SK-N-SH treated with all-trans-retinoic acid at 6 μM for 48 hours (cell line): ENCODE results near the gene PDE3A.

Experiments used
- ATAC-seq: fragments of 200-7000 bp; cut with Tn5 transposase; 3 replicates; pipeline ENCODE4 v1.9.1; 2020; ENCODE audit warnings: mild to moderate bottlenecking, moderate library complexity
- ARNTL ChIP-seq: fragments of 450-650 bp; formaldehyde crosslinking; IDR thresholded peaks from 2 replicates; pipeline ENCODE4 v1.5.0; 2020; ENCODE audit warnings: low read depth, mild to moderate bottlenecking, moderate library complexity, borderline replicate concordance
- BACH2 ChIP-seq: fragments of 250-450 bp; sonication (Bioruptor Pico); IDR thresholded peaks from 2 replicates; pipeline ENCODE4 v1.9.0; 2021; ENCODE audit warnings: mild to moderate bottlenecking, borderline replicate concordance
- CREB5 ChIP-seq: fragments of 250-450 bp; sonication (Bioruptor Pico); IDR thresholded peaks from 2 replicates; pipeline ENCODE4 v1.5.1; 2020; ENCODE audit warnings: low read depth, mild to moderate bottlenecking, moderate library complexity
- CSDC2 ChIP-seq: fragments of 250-450 bp; sonication (Bioruptor Pico); IDR thresholded peaks from 2 replicates; pipeline ENCODE4 v1.5.0; 2020; ENCODE audit warnings: mild to moderate bottlenecking, moderate library complexity
- ESRRG ChIP-seq: fragments of 250-450 bp; sonication (Bioruptor Pico); IDR thresholded peaks from 2 replicates; pipeline ENCODE4 v1.6.1; 2021; ENCODE audit warnings: mild to moderate bottlenecking
- GLIS3 ChIP-seq: fragments of 250-450 bp; sonication (Bioruptor Pico); IDR thresholded peaks from 2 replicates; pipeline ENCODE4 v1.5.0; 2020; ENCODE audit warnings: mild to moderate bottlenecking, moderate library complexity
- ISL1 ChIP-seq: fragments of 250-450 bp; sonication (Bioruptor Pico); IDR thresholded peaks from 2 replicates; pipeline ENCODE4 v2.1.2; 2022; ENCODE audit warnings: mild to moderate bottlenecking, moderate library complexity
- PATZ1 ChIP-seq: fragments of 250-450 bp; sonication (Bioruptor Pico); IDR thresholded peaks from 2 replicates; pipeline ENCODE4 v1.8.0; 2020; ENCODE audit warnings: mild to moderate bottlenecking, moderate library complexity, borderline replicate concordance
- POU6F1 ChIP-seq: fragments of 250-450 bp; sonication (Bioruptor Pico); IDR thresholded peaks from 2 replicates; pipeline ENCODE4 v1.8.0; 2021; ENCODE audit warnings: low read depth, mild to moderate bottlenecking, moderate library complexity, borderline replicate concordance
- PPARA ChIP-seq: fragments of 250-450 bp; sonication (Bioruptor Pico); IDR thresholded peaks from 2 replicates; pipeline ENCODE4 v1.5.0; 2020; ENCODE audit warnings: mild to moderate bottlenecking, borderline replicate concordance
- RARB ChIP-seq: fragments of 250-450 bp; sonication (Bioruptor Pico); IDR thresholded peaks from 2 replicates; pipeline ENCODE4 v1.8.0; 2021; ENCODE audit warnings: mild to moderate bottlenecking, moderate library complexity
- TCF4 ChIP-seq: fragments of 250-450 bp; sonication (Bioruptor Pico); IDR thresholded peaks from 2 replicates; pipeline ENCODE4 v1.8.0; 2021; ENCODE audit warnings: mild to moderate bottlenecking, moderate library complexity, borderline replicate concordance
- TOX ChIP-seq: fragments of 250-450 bp; sonication (Bioruptor Pico); IDR thresholded peaks from 2 replicates; pipeline ENCODE4 v1.8.0; 2021; ENCODE audit warnings: mild to moderate bottlenecking, moderate library complexity, borderline replicate concordance
- TSHZ2 ChIP-seq: fragments of 250-450 bp; sonication (Bioruptor Pico); IDR thresholded peaks from 2 replicates; pipeline ENCODE4 v1.5.0; 2020; ENCODE audit warnings: mild to moderate bottlenecking, moderate library complexity
- ZC3H10 ChIP-seq: fragments of 250-450 bp; sonication (Bioruptor Pico); IDR thresholded peaks from 2 replicates; pipeline ENCODE4 v1.5.1; 2021; ENCODE audit warnings: mild to moderate bottlenecking, moderate library complexity
- ZFP3 ChIP-seq: fragments of 250-450 bp; sonication (Bioruptor Pico); IDR thresholded peaks from 2 replicates; pipeline ENCODE4 v1.5.0; 2020; ENCODE audit warnings: mild to moderate bottlenecking, moderate library complexity
- ZFP30 ChIP-seq: fragments of 450-650 bp; formaldehyde crosslinking; IDR thresholded peaks from 2 replicates; pipeline ENCODE4 v1.5.0; 2022; ENCODE audit warnings: mild to moderate bottlenecking, moderate library complexity
- ZNF565 ChIP-seq: fragments of 450-650 bp; formaldehyde crosslinking; conservative IDR thresholded peaks from 2 replicates; pipeline ENCODE4 v1.5.0; 2020; ENCODE audit warnings: low read depth, mild to moderate bottlenecking, moderate library complexity
- ZNF70 ChIP-seq: fragments of 450-650 bp; formaldehyde crosslinking; IDR thresholded peaks from 2 replicates; pipeline ENCODE4 v1.5.0; 2020; ENCODE audit warnings: mild to moderate bottlenecking, moderate library complexity
- ZNF8 ChIP-seq: fragments of 450-650 bp; formaldehyde crosslinking; IDR thresholded peaks from 2 replicates; pipeline ENCODE4 v1.5.0; 2020; ENCODE audit warnings: mild to moderate bottlenecking, moderate library complexity
- TF ChIP-seq, protein P1 (sequence below): fragments of 250-450 bp; sonication (Bioruptor Pico); IDR thresholded peaks from 2 replicates; pipeline ENCODE4 v1.5.1; 2021; ENCODE audit warnings: mild to moderate bottlenecking, moderate library complexity

The PDE3A gene

GRCh38 chr12:20546267-20546666 is 177.9 kb downstream of the PDE3A start:
- ATAC-seq: no peak
- TF ChIP-seq, protein P1, sequence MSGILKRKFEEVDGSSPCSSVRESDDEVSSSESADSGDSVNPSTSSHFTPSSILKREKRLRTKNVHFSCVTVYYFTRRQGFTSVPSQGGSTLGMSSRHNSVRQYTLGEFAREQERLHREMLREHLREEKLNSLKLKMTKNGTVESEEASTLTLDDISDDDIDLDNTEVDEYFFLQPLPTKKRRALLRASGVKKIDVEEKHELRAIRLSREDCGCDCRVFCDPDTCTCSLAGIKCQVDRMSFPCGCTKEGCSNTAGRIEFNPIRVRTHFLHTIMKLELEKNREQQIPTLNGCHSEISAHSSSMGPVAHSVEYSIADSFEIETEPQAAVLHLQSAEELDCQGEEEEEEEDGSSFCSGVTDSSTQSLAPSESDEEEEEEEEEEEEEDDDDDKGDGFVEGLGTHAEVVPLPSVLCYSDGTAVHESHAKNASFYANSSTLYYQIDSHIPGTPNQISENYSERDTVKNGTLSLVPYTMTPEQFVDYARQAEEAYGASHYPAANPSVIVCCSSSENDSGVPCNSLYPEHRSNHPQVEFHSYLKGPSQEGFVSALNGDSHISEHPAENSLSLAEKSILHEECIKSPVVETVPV (CRISPR knock-in tag): no peak
- TF ChIP-seq TOX: no peak
- no peak for TF ChIP-seq ZFP30 (CRISPR knock-in tag)
- no peak for TF ChIP-seq ZNF70
- TF ChIP-seq CREB5 (CRISPR knock-in tag): no peak
- no peak for TF ChIP-seq ISL1 (CRISPR knock-in tag)
- no peak for TF ChIP-seq TCF4 (CRISPR knock-in tag)
- no peak for TF ChIP-seq PATZ1 (CRISPR knock-in tag)
- TF ChIP-seq BACH2: no peak
- TF ChIP-seq ARNTL: no peak
- TF ChIP-seq ZC3H10 (CRISPR knock-in tag): no peak
- TF ChIP-seq POU6F1 (CRISPR knock-in tag): no peak
- TF ChIP-seq CSDC2: no peak
- no peak for TF ChIP-seq RARB (CRISPR knock-in tag)
- TF ChIP-seq ZNF8 (CRISPR knock-in tag): no peak
- TF ChIP-seq ESRRG (CRISPR knock-in tag): no peak
- TF ChIP-seq GLIS3: no peak

DNA sequence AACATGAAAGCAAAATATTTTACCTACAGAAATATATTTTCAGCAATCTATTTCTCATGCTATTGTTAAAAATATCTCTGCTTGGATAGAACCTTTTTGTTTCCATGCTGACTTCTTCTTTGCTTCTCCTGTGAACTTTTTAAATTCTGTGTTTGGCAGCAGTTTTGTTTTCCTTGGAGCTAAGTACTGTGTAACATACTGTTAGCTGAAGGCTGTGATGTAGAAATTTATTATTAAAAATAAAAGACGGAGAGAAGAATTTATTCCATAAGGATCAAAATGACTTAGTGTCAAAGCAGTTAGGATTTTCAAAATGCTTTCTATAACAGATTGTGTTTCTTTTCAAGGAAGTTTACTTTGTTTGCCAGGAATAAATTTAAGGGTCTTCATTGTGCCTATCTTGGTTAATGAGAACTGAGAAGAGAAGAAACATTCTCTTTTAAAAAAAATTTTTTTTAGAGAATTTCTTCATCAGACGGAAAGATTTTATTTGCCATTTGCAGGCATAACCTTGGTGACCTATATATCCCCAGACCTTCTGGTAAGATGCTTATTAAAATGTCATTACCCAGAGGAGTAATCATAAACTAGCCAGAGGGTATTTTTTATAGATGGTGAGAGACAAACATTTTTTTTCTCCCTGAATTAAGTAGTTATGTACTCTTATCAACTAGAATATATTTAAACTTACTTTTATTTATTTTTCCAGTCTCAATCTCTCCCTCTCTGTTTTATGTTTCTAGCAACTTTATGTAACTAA is 179.7 kb downstream of the PDE3A start:
- no peak for TF ChIP-seq PATZ1 (CRISPR knock-in tag)
- TF ChIP-seq TOX: 0 out of 2 replicates have a peak, but pooled peaks have one; percentile 33
- TF ChIP-seq BACH2: no peak
- peak; percentile 14; the same call in 1 of the 2 replicates for TF ChIP-seq ISL1 (CRISPR knock-in tag)
- ATAC-seq: peak; percentile 68

- 0 out of 2 replicates have a peak, but pooled peaks have one; percentile 60 for TF ChIP-seq TOX
- peak; percentile 18; the same call in 1 of the 2 replicates for TF ChIP-seq TCF4 (CRISPR knock-in tag)
- no peak for TF ChIP-seq RARB (CRISPR knock-in tag)
- TF ChIP-seq ISL1 (CRISPR knock-in tag): peak; percentile 35; the same call in 1 of the 2 replicates
- TF ChIP-seq, all 23 proteins: peak for 3
- ATAC-seq: no peak; the same call in 2 of the 3 replicates
Observed at GRCh38 chr12:20548611-20549010, 180.3 kb downstream of the PDE3A start.

DNA sequence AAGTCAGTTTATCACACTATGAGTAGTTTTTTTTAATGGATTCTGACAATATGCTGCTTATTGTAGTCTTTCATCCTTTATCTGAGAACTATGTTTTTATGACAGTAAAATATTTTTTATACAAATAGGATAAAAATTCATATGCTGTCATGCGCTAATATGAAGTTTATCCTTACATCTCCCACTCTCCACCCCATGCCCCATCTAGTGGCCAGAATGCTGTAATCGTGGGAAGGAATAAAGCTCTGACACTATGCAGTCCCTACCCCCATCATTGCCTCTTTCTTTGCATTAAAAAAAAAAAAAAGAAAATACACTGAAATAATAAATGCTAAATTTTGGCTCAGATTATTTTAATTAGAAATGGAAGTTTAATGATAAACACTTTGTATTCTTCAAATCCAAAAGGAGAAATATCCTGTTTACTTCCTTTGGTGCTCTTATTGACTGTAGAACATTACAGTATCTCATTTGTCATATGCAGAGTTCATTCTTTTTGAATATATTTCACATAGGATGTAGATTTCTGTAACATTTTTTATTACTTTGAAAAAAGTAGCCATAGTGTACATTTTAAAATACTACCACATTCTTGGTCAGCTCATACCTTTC is 180.9 kb downstream of the PDE3A start:
- ATAC-seq: peak; percentile 89
- TF ChIP-seq PATZ1 (CRISPR knock-in tag) (no peak), ZFP3 (CRISPR knock-in tag) (no peak), TSHZ2 (CRISPR knock-in tag) (no peak), TCF4 (CRISPR knock-in tag) (no peak), PPARA (no peak), ZNF565 (no peak), TOX (no peak), GLIS3 (no peak)
